IgD-negative memory B cell (primary cell): ENCODE results near the gene TXNL4B. TPM values are rescaled to one million over a fixed set of nuclear protein-coding genes. Genes with fewer than 3 reads are reported as not detected.
A peak's percentile ranks its signal among the peaks of the same experiment; 100 is the strongest.

Experiments
- H3K27ac Mint-ChIP-seq, 3 donors: one replicate each; pipeline ENCODE4 v1.8.0; 2020 to 2022; ENCODE audit warnings: mild to moderate bottlenecking in 3 of 3, mixed read lengths in 3 of 3, moderate library complexity in 1 of 3
- H3K27me3 Mint-ChIP-seq: one replicate; pipeline ENCODE4 v1.8.0; 2021; ENCODE audit warnings: mixed read lengths
- H3K36me3 Mint-ChIP-seq: one replicate; pipeline ENCODE4 v1.8.0; 2020; ENCODE audit warnings: mild to moderate bottlenecking, mixed read lengths
- H3K4me1 Mint-ChIP-seq, 3 donors: one replicate each; pipeline ENCODE4 v1.8.0; 2020 to 2022; ENCODE audit warnings: mixed read lengths in 3 of 3, mild to moderate bottlenecking in 1 of 3
- H3K4me3 Mint-ChIP-seq, 4 donors: one replicate each; pipeline ENCODE4 v1.8.0; 2020 to 2022; ENCODE audit warnings: mild to moderate bottlenecking in 4 of 4, mixed read lengths in 4 of 4, moderate library complexity in 3 of 4
- H3K9me3 Mint-ChIP-seq, 3 donors: one replicate each; pipeline ENCODE4 v1.8.0; 2020 to 2021; ENCODE audit warnings: mixed read lengths in 3 of 3, mild to moderate bottlenecking in 1 of 3
- polyA plus RNA-seq: library from polyadenylated mRNA; unstranded; fragments of 300-500 nt; fragmentation: Illumina TruSeq; gene quantifications from one replicate; pipeline ENCODE4 v1.2.3, GENCODE V29; 2021

Gene TXNL4B
- 15.3 TPM for polyA plus RNA-seq

DNA sequence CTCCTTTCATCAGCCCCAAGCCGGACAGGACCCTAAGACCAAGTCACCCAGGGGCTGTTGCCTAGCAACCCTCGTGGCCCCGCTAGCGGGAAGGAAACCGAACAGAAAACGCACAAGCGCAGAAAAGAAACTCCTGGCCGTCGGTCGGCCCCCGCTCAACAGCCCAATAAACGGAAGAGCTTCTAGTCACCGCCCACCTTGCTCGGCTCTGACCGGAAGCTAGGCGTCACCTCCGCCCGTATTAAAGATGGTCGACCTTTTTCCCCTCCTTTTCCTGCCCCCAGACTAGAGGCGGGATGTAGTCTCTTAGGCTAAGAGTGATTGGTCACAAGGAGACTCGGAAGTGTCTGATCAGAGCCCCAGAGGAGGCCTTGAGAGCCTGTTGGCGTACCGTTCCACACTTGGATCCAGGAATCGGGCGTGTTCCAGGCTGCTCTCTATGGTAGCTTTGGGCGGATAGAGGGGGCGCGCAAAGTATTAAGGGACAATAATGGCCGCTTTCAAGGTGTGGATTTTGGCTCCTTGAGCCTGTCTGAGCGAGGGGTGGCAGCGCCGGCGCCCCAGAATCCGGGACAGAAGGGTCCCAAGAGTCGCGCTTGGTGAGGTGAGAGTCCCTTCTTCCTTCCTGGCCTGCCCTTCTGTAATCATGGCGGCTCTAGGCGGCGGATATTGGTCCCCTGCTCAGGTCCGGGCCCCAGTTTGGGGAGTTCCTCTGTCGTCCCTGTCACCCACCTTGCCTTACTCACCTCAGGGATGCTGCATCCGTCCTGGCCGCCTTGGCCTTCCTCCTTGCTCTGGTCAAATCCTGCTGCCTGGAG, at the start of gene TXNL4B, which contains the start of gene DHX38:
Gene TXNL4B, minus strand, starts transcription at position 173 of the 818 bp plus-strand sequence. CDS start 2,871 bp downstream, outside the sequence.
Gene DHX38, plus strand, starts transcription at position 400 of the 818 bp plus-strand sequence. CDS start 2,311 bp downstream, outside the sequence.
- H3K9me3 Mint-ChIP-seq = no peaks in the 10 kb centered on the region
- H3K27me3 Mint-ChIP-seq = no peaks in the 10 kb centered on the region
- H3K4me1 Mint-ChIP-seq = peaks cover 22 to 29% (median 25%) of the 10 kb centered on the region in 3 donors
- H3K4me3 Mint-ChIP-seq = peak within 1 kb of the TSS; percentile 90 to 99 (median 98)
- H3K36me3 Mint-ChIP-seq = peaks cover 4% of the 10 kb centered on the region
- peak within 1 kb of the TSS; percentile 79 to 99 (median 99) for H3K27ac Mint-ChIP-seq

DNA sequence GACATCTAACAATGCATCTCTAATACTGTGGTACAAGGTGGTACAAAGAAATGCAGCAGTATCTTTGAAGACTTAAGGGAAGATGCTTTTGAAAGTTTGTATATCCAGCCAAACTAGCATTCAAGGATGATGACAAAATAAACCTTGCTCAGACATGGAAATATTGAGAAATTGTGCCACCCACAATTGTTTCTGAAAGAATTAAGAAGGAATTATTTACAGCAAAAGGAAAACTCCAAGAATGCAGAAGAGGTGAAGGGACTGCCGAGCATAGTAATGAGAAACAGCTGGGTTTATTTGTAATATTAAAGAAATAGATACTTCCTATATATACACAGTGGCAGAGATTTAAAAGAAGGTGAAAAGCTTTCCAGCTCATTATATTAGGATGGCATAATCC, 49.1 kb upstream of the TXNL4B start:
- peaks cover 0 to 6% (median 0%) of the 10 kb centered on the region in 3 donors for H3K9me3 Mint-ChIP-seq

DNA sequence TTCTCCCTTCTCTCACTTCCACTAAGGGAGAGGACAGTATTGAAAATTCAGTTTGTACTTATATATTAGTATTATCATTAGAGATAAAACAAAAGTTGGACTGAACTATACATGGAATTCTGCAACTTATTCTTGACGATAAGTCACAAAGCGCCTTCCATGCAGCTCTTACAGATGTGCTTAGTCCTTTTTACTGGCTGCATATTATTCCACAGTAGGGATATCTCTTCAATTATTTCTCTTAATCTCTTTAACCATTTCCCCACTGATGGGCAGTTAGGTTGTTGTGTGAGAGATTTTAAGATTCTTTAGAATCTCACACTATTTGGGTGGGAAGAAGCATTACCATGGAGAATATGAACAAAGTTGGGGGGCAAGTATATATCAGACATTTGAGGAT, 46.5 kb upstream of the TXNL4B start:
- peaks cover 0 to 3% (median 0%) of the 10 kb centered on the region in 3 donors for H3K9me3 Mint-ChIP-seq

More for the DNA sequence above, 49.1 kb upstream of the TXNL4B start:
- Mint-ChIP-seq H3K27me3 (peaks cover 1% of the 10 kb centered on the region), H3K36me3 (peaks cover 3% of the 10 kb centered on the region), H3K27ac (no peak overlapping the region), H3K4me3 (no peak overlapping the region), H3K4me1 (no peaks in the 10 kb centered on the region)

DNA sequence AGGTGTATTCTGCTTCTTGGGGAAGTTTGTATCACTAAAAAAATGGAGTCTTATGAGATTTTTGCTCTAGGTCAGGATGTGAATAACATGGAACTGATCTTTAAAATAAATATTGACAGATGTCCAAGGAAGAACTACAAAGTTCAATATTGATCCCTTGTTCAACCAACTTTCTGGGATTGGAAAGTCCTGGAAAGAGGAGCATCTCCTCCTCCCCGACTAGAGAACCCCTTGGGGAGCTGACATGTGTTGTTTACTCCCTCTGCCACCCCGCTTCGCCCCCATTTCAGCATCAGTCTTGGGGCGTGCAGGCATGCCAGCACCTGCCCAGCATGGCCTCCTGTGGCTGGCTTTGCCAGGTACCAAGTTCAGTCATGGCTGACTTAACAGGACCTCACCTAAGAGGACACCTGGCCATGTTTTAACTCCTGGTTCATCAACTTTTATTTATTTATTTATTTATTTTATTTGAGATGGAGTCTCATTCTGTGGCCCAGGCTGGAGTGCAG, 44.7 kb upstream of the TXNL4B start:
- no peak overlapping the region for H3K27ac Mint-ChIP-seq
- H3K4me3 Mint-ChIP-seq = no peak overlapping the region
- H3K9me3 Mint-ChIP-seq = peaks cover 0 to 2% (median 0%) of the 10 kb centered on the region in 3 donors
- H3K27me3 Mint-ChIP-seq = peaks cover 1% of the 10 kb centered on the region
- H3K4me1 Mint-ChIP-seq = no peaks in the 10 kb centered on the region
- no peaks in the 10 kb centered on the region for H3K36me3 Mint-ChIP-seq

More for the DNA sequence above, 46.5 kb upstream of the TXNL4B start:
- no peak overlapping the region for H3K27ac Mint-ChIP-seq
- H3K36me3 Mint-ChIP-seq = no peaks in the 10 kb centered on the region
- H3K4me1 Mint-ChIP-seq = no peaks in the 10 kb centered on the region
- peaks cover 1% of the 10 kb centered on the region for H3K27me3 Mint-ChIP-seq
- no peak overlapping the region for H3K4me3 Mint-ChIP-seq

DNA sequence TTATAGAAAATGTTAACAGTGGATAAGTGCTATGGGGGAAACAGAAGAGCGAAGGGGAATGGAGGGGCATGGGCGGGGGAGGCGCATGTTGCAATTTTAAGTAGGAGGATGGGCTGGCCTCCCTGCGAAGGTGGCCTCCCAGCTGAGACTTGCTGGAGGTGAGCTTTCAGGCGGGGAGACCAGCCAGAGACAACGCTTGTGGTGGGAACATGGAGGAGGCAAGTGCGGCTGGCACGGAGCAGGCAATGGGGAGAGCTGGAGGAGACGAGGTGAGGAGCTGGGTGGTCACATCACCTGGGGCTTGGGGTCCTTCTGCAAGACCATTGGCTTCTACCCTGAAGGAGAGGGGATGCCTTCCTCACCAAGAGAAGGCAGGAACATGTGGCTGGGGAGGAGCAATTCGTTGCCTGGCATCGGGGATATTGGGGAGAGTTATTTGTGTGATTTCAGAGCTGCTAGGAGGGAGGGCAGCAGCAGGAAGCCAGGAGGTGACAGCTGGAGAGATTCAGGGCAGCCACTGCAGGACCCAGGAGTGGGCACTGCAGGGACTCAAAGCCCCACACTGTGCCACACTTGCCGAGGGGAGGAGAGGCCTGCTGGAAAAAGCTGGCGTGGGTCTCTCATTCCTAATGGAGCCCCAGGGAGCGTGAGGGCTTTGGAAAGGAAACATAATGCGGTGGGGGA, 44.1 kb upstream of the TXNL4B start:
- H3K4me1 Mint-ChIP-seq = no peaks in the 10 kb centered on the region
- H3K9me3 Mint-ChIP-seq = no peaks in the 10 kb centered on the region
- no peak overlapping the region for H3K27ac Mint-ChIP-seq
- peaks cover 1% of the 10 kb centered on the region for H3K27me3 Mint-ChIP-seq
- no peak overlapping the region for H3K4me3 Mint-ChIP-seq
- H3K36me3 Mint-ChIP-seq = no peaks in the 10 kb centered on the region

DNA sequence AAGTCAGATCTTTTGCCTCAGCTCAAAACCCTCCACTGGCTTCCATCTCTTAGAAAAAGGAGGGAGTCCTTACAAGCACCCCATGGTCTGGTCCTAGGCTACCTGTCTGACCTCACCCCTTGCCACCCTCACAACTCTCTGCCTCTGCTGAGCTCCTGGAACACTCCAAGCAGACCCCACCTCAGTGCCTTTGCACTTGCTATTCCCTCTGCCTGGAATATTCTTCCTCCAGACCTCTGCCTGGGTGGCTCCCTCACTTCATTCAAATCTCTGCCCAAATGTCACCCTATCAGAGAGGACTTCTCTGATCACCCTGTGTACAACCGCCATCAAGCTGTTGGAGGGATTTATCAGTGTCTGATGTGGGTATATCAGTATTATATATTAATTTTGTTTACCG, 41.1 kb upstream of the TXNL4B start:
- Mint-ChIP-seq H3K9me3 (no peaks in the 10 kb centered on the region), H3K27me3 (peaks cover 1% of the 10 kb centered on the region), H3K4me1 (no peaks in the 10 kb centered on the region)

DNA sequence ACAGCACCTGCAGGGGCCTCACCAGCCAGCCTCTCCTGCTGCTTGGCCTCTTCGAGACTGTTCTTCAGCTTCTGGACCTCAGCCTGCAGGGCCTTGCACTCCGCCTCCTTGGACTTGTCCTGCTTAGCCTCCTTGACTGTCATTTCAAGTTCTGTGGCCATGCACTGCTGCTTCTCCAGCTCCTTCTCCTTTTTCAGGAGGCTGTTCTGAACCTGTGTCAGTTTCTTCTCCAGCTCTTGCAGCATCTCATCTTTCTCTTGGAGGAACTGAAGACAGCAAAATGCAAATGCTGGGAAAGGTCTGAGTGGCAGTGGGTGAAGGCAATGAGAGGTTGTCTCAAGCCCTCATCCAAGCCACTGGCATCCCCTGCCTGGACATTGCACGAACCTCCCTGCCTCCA, 39.3 kb upstream of the TXNL4B start:
- Mint-ChIP-seq H3K36me3 (peaks cover 2% of the 10 kb centered on the region), H3K4me3 (no peak overlapping the region), H3K27me3 (peaks cover 1% of the 10 kb centered on the region), H3K9me3 (no peaks in the 10 kb centered on the region), H3K27ac (peak overlapping the region in 1 of 3 donors; percentile 82), H3K4me1 (no peaks in the 10 kb centered on the region)

More for the DNA sequence above, 41.1 kb upstream of the TXNL4B start:
- Mint-ChIP-seq H3K36me3 (no peaks in the 10 kb centered on the region), H3K27ac (peak overlapping the region in 1 of 3 donors; percentile 50), H3K4me3 (no peak overlapping the region)

DNA sequence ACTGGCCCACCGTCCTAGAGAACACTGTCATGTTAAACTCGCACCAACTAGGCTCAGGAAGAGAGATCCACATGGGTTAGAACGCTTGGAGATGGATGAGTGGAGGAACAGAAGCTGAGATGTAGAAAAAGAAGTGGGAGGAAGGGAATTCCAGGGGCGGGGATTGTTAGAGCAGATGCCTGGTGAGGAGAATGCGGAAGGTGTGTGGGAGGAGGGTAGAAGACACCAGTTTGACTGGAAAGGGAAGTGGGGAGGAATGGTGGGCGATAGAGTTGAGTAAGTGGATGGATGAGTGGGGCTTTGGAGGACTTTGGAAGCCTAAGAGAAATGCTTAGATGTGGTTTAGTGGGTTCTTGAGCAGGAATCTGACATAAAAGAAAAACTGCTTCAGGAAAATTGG, 37.6 kb upstream of the TXNL4B start:
- H3K36me3 Mint-ChIP-seq = peaks cover 2% of the 10 kb centered on the region
- no peaks in the 10 kb centered on the region for H3K4me1 Mint-ChIP-seq
- H3K27ac Mint-ChIP-seq = no peak overlapping the region
- H3K27me3 Mint-ChIP-seq = no peaks in the 10 kb centered on the region
- no peak overlapping the region for H3K4me3 Mint-ChIP-seq
- H3K9me3 Mint-ChIP-seq = no peaks in the 10 kb centered on the region

DNA sequence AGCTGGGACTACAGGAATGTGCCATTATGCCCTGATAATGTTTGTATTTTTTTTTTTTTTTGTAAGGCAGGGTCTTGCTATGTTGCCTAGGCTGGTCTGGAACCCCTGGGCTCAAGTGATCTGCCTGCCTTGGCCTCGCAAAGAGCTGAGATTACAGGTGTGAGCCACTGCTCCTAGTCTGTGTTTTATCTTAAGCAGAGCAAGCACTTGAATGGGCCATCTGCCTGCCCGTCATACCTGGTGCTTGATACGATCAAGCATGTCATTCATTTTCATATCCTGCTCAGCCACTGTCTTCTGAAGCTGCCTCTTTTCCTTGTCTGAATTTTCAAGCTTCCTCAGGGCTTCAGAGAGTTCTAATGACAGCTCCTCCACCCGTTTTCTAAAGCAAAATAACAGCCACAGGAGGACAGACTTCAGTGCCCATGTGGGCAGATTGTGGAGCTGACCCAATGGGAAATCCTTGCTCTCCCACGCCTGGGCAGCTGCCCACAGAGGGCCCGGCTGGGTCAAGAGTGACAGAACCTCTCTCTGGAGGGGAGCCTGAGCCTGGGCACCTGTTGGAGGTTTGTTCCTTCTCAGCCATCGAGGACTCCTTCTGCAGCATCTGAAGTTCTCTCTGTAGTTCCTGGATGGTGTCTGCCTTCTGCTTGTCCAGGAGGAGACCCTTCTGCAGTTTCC, 36.7 kb upstream of the TXNL4B start:
- H3K36me3 Mint-ChIP-seq = peaks cover 2% of the 10 kb centered on the region
- H3K9me3 Mint-ChIP-seq = no peaks in the 10 kb centered on the region
- no peak overlapping the region for H3K27ac Mint-ChIP-seq
- H3K4me1 Mint-ChIP-seq = peaks cover 0 to 3% (median 0%) of the 10 kb centered on the region in 3 donors
- H3K4me3 Mint-ChIP-seq = no peak overlapping the region
- no peaks in the 10 kb centered on the region for H3K27me3 Mint-ChIP-seq

DNA sequence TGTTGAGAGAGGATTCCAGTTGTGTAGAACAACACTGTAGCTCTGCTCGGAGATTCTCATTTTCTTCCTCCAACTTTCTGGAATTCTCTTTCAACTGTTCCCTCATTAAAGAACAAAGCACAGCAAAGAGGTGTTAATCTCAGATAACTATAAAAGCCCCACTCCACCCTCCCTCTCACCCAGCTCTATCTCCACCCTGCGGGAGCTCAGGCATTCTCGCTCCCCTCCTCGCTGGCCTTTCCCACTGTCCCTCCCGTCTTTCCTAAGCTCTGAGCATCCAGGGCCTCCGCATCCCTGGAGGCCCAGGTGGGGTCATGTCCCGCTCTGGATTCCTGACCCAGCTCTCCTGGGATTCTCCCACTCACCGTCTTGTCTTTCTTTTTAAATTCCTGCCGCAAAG, 35.3 kb upstream of the TXNL4B start:
- no peaks in the 10 kb centered on the region for H3K27me3 Mint-ChIP-seq
- H3K9me3 Mint-ChIP-seq = no peaks in the 10 kb centered on the region
- H3K4me1 Mint-ChIP-seq = peaks cover 0 to 3% (median 0%) of the 10 kb centered on the region in 3 donors

DNA sequence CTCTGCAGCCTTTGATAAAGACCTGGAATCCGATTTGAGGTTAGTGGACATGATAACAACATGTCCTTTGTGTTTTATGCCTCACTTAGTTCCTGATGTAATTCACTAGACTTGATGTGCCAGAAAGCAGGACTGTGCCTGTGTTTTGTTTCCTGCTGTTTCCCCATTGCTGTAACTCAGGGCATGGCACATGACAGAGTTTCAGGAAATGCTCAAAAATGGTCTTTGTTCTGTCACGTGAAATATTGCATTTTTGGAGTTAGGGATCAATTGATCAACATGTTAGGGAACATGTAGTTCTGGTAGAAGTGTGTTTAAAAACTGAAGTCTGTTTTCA, 33.0 kb upstream of the TXNL4B start:
- Mint-ChIP-seq H3K27me3 (no peaks in the 10 kb centered on the region), H3K4me1 (peaks cover 0 to 3% (median 0%) of the 10 kb centered on the region in 3 donors), H3K4me3 (no peak overlapping the region), H3K36me3 (peaks cover 2% of the 10 kb centered on the region), H3K9me3 (no peaks in the 10 kb centered on the region), H3K27ac (no peak overlapping the region)

More for the DNA sequence above, 35.3 kb upstream of the TXNL4B start:
- Mint-ChIP-seq H3K27ac (no peak overlapping the region), H3K36me3 (peaks cover 2% of the 10 kb centered on the region), H3K4me3 (no peak overlapping the region)

DNA sequence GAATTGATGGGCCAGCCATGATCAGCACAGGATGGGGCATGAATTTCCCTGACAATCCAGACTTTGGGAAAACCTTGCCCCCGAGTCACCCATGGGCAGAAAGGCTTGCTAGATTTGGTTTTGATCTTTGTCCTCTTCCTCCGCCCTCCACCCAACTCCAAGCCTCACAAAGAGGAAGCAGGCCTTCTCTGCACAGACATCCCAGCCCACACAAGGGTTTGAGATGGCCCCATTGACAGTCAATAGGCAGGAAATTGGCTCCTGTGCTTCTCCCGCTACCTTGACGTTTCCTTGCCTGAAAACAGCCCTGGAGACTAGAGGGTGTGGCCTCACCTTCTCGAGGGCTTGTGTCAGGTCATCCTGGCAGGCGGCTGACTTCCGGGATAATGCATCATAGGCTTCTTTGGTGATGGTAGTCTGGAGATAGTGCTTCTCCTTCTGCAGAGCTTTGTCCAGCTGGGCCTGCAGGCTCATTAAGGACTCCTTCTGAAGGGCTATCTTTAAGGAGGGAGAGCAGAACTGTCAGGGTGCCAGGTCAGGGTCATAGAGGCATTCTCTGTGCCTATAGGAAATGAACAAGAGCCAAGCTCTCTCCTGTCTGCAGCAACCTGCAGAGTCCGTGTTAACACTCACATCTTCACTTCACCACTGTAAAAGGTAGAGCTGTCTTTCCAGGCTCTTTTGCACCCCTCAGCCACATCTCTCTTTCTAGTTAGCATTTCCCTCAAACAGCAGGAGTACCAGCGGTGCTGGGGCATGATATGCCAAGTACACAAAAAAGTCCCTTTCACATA, 32.4 kb upstream of the TXNL4B start:
- Mint-ChIP-seq H3K4me1 (peaks cover 0 to 3% (median 0%) of the 10 kb centered on the region in 3 donors), H3K27me3 (no peaks in the 10 kb centered on the region), H3K9me3 (no peaks in the 10 kb centered on the region), H3K27ac (peak overlapping the region in 1 of 3 donors; percentile 53), H3K4me3 (no peak overlapping the region), H3K36me3 (peaks cover 2% of the 10 kb centered on the region)

DNA sequence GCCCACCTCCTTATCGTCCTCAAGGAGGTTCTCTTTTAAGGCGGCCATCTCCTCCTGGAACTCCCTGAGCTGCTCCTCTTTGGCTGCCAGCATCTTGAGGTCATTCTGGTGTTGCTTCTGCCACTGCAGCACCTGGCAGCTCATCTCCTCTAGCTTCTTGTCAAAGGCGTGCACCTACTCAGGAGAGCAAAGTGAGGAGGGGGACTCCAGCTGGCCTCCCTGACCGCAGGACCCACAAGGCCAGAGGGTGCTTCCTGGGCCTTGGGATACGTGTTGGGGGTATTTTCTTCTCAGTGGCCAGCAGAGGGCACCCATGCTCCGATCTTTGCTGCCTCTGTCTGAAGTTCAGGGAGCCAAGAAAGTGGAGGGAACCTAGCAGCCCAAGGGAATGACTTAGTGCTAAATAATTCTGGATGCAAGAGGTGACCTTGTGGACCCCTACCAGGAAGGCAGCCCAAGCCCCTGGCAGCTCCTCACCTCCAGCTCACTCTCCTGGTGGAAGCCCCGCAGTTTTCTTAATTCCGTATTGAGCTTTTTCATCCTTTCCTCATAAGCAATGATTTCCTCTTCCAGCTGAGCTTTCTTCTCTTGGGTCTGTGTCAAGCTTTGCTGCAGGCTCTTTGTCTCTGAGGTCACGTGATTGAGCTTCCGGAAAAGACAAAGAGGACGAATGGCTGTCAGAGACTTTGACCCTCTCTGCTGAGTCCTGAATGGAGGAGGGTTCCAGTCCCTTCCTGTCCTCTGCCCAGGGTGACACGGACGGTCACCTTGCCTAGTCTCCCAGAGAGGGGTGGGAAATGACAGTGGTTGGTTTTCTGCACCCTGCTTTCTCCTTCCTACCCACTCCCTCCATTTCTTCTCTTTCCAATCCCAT, 31.6 kb upstream of the TXNL4B start:
- H3K27me3 Mint-ChIP-seq = no peaks in the 10 kb centered on the region
- H3K4me3 Mint-ChIP-seq = no peak overlapping the region
- peaks cover 0 to 3% (median 0%) of the 10 kb centered on the region in 3 donors for H3K4me1 Mint-ChIP-seq
- H3K36me3 Mint-ChIP-seq = peaks cover 2% of the 10 kb centered on the region
- no peaks in the 10 kb centered on the region for H3K9me3 Mint-ChIP-seq
- H3K27ac Mint-ChIP-seq = peak overlapping the region in 2 of 3 donors; percentile 39 to 53
